Measurements from ENCODE around the gene CLSTN3. TPM values are rescaled to one million over a fixed set of nuclear protein-coding genes. Genes with fewer than 3 reads are reported as not detected.

Gene CLSTN3
- total RNA-seq = 100 to 1,000 TPM; 148 to 152 TPM

- Mint-ChIP-seq H3K4me1 (peaks cover 43% of the 10 kb centered on the region), H3K27ac (peak within 1 kb of the TSS; percentile 91), H3K27me3 (no peaks in the 10 kb centered on the region), H3K4me3 (peak within 1 kb of the TSS; percentile 100), H3K9me3 (no peaks in the 10 kb centered on the region), H3K36me3 (ENCODE audit: low read depth) (peaks cover 44% of the 10 kb centered on the region)
- peak; percentile 89 for DNase-seq
- POLR2A ChIA-PET = interaction anchor here (0.6 to 3.0 kb wide), 5 partner anchors 11 to 186 kb away, joined by 3 to 26 read pairs (median 14); partner anchors contain the start of genes C12orf57, C1RL and RNU7-1
- CTCF ChIA-PET = interaction anchor here (1.4 to 3.4 kb wide), 3 partner anchors 12 to 112 kb away, joined by 4 to 12 read pairs (median 7); partner anchors contain the start of gene LPCAT3
Observed at GRCh38 chr12:7129872-7130691, at the start of gene CLSTN3. Gene CLSTN3 (plus strand): TSS chr12:7130371. CDS start chr12:7130649, 278 bp downstream.

- H3K36me3 Mint-ChIP-seq (ENCODE audit: low read depth) = peaks cover 6% of the 10 kb centered on the region
- no peak overlapping the region for H3K4me3 Mint-ChIP-seq
- peaks cover 7% of the 10 kb centered on the region for H3K9me3 Mint-ChIP-seq
- POLR2A ChIA-PET = no interaction called here
- H3K27me3 Mint-ChIP-seq = peaks cover 5% of the 10 kb centered on the region
- H3K4me1 Mint-ChIP-seq = peaks cover 3% of the 10 kb centered on the region
- no peak for DNase-seq
- no peak overlapping the region for H3K27ac Mint-ChIP-seq
- CTCF ChIA-PET = no interaction called here
Observed at GRCh38 chr12:7081037-7081436, 49.1 kb upstream of the CLSTN3 start.

GRCh38 chr12:7083125-7083524 is 47.0 kb upstream of the CLSTN3 start:
- Mint-ChIP-seq H3K4me3 (no peak overlapping the region), H3K4me1 (no peaks in the 10 kb centered on the region), H3K27ac (no peak overlapping the region), H3K9me3 (peaks cover 7% of the 10 kb centered on the region), H3K36me3 (ENCODE audit: low read depth) (peaks cover 6% of the 10 kb centered on the region), H3K27me3 (peaks cover 1% of the 10 kb centered on the region)
- no peak for DNase-seq
- ChIA-PET POLR2A (no interaction called here), CTCF (interaction anchor here (1.2 kb wide), 1 partner anchor 65 kb away, joined by 3 read pairs; the partner anchor contains the start of gene LPCAT3)

- ChIA-PET CTCF (no interaction called here), POLR2A (interaction anchor here (4.5 kb wide), 1 partner anchor 145 kb away, joined by 26 read pairs; the partner anchor contains the start of genes C12orf57 and RNU7-1)
- Mint-ChIP-seq H3K27ac (no peak overlapping the region), H3K4me3 (no peak overlapping the region), H3K36me3 (ENCODE audit: low read depth) (no peaks in the 10 kb centered on the region), H3K9me3 (no peaks in the 10 kb centered on the region), H3K4me1 (peaks cover 8% of the 10 kb centered on the region), H3K27me3 (peaks cover 6% of the 10 kb centered on the region)
- no peak for DNase-seq
Observed at GRCh38 chr12:7089196-7089871, 40.8 kb upstream of the CLSTN3 start.

GRCh38 chr12:7090222-7090998 is 39.8 kb upstream of the CLSTN3 start:
- peaks cover 8% of the 10 kb centered on the region for H3K4me1 Mint-ChIP-seq
- H3K27ac Mint-ChIP-seq = no peak overlapping the region
- no peaks in the 10 kb centered on the region for H3K36me3 Mint-ChIP-seq (ENCODE audit: low read depth)
- H3K27me3 Mint-ChIP-seq = peaks cover 6% of the 10 kb centered on the region
- no peaks in the 10 kb centered on the region for H3K9me3 Mint-ChIP-seq
- ChIA-PET POLR2A (interaction anchor here (4.5 kb wide), 1 partner anchor 146 kb away, joined by 26 read pairs; the partner anchor contains the start of genes C12orf57 and RNU7-1), CTCF (interaction anchor here (1.2 kb wide), 1 partner anchor 17 kb away, joined by 3 read pairs; no protein-coding TSS in a partner anchor)
- DNase-seq = no peak
- no peak overlapping the region for H3K4me3 Mint-ChIP-seq

- no peak overlapping the region for H3K27ac Mint-ChIP-seq
- DNase-seq = no peak
- no peaks in the 10 kb centered on the region for H3K9me3 Mint-ChIP-seq
- POLR2A ChIA-PET = interaction anchor here (1.0 to 4.5 kb wide), 3 partner anchors 18 to 147 kb away, joined by 3 to 26 read pairs (median 20); partner anchors contain the start of genes C12orf57, C1RL and RNU7-1
- H3K27me3 Mint-ChIP-seq = peaks cover 6% of the 10 kb centered on the region
- no peaks in the 10 kb centered on the region for H3K36me3 Mint-ChIP-seq (ENCODE audit: low read depth)
- no peak overlapping the region for H3K4me3 Mint-ChIP-seq
- CTCF ChIA-PET = interaction anchor here (0.8 to 1.6 kb wide), 4 partner anchors 16 to 153 kb away, joined by 3 to 4 read pairs (median 3); partner anchors contain the start of genes C12orf57 and C1RL
- peaks cover 8% of the 10 kb centered on the region for H3K4me1 Mint-ChIP-seq
Observed at GRCh38 chr12:7091171-7091570, 39.0 kb upstream of the CLSTN3 start.

GRCh38 chr12:7091660-7092228 is 38.4 kb upstream of the CLSTN3 start:
- Mint-ChIP-seq H3K36me3 (ENCODE audit: low read depth) (no peaks in the 10 kb centered on the region), H3K27ac (no peak overlapping the region), H3K27me3 (peaks cover 6% of the 10 kb centered on the region), H3K4me3 (peak overlapping the region; percentile 71), H3K4me1 (peaks cover 8% of the 10 kb centered on the region), H3K9me3 (no peaks in the 10 kb centered on the region)
- ChIA-PET POLR2A (interaction anchor here (1.0 to 4.5 kb wide), 4 partner anchors 17 to 148 kb away, joined by 3 to 26 read pairs (median 12); partner anchors contain the start of genes C12orf57, C1RL and RNU7-1), CTCF (interaction anchor here (0.8 to 5.0 kb wide), 6 partner anchors 16 to 154 kb away, joined by 3 to 35 read pairs (median 3); partner anchors contain the start of genes C12orf57, C1RL and RNU7-1)
- no peak for DNase-seq

GRCh38 chr12:7092229-7092985 is 37.8 kb upstream of the CLSTN3 start, which contains the start of gene C1R:
Gene C1R (minus strand): TSS chr12:7092445. CDS start chr12:7092388, 57 bp downstream.
- peaks cover under 1% of the 10 kb centered on the region for H3K36me3 Mint-ChIP-seq (ENCODE audit: low read depth)
- peaks cover 6% of the 10 kb centered on the region for H3K27me3 Mint-ChIP-seq
- peaks cover 8% of the 10 kb centered on the region for H3K4me1 Mint-ChIP-seq
- no peaks in the 10 kb centered on the region for H3K9me3 Mint-ChIP-seq
- peak; percentile 75 for DNase-seq
- H3K27ac Mint-ChIP-seq = no peak within 1 kb of the TSS
- ChIA-PET POLR2A (interaction anchor here (0.8 to 3.9 kb wide), 3 partner anchors 16 to 149 kb away, joined by 3 to 20 read pairs (median 3); partner anchors contain the start of genes C12orf57, C1RL and RNU7-1), CTCF (interaction anchor here (0.8 to 5.0 kb wide), 7 partner anchors 10 to 155 kb away, joined by 3 to 35 read pairs (median 3); partner anchors contain the start of genes C12orf57, C1RL, LPCAT3 and RNU7-1)
- peak within 1 kb of the TSS; percentile 71 for H3K4me3 Mint-ChIP-seq

- peaks cover 8% of the 10 kb centered on the region for H3K4me1 Mint-ChIP-seq
- no peak for DNase-seq
- H3K36me3 Mint-ChIP-seq (ENCODE audit: low read depth) = peaks cover 4% of the 10 kb centered on the region
- H3K4me3 Mint-ChIP-seq = no peak overlapping the region
- CTCF ChIA-PET = interaction anchor here (0.8 to 5.0 kb wide), 8 partner anchors 9 to 168 kb away, joined by 3 to 35 read pairs (median 4); partner anchors contain the start of genes C12orf57, C1RL, LPCAT3 and RNU7-1
- H3K27ac Mint-ChIP-seq = no peak overlapping the region
- POLR2A ChIA-PET = interaction anchor here (0.8 to 3.9 kb wide), 3 partner anchors 16 to 149 kb away, joined by 3 to 20 read pairs (median 3); partner anchors contain the start of genes C12orf57, C1RL and RNU7-1
- H3K27me3 Mint-ChIP-seq = peaks cover 6% of the 10 kb centered on the region
- no peaks in the 10 kb centered on the region for H3K9me3 Mint-ChIP-seq
Observed at GRCh38 chr12:7092986-7093460, 37.1 kb upstream of the CLSTN3 start.

- H3K27ac Mint-ChIP-seq = no peak overlapping the region
- ChIA-PET CTCF (interaction anchor here (0.9 to 5.0 kb wide), 6 partner anchors 15 to 168 kb away, joined by 3 to 35 read pairs (median 4); partner anchors contain the start of genes C1RL and LPCAT3), POLR2A (interaction anchor here (0.9 to 3.9 kb wide), 4 partner anchors 15 to 150 kb away, joined by 3 to 20 read pairs (median 3); partner anchors contain the start of genes C12orf57, C1RL and RNU7-1)
- peaks cover 9% of the 10 kb centered on the region for H3K36me3 Mint-ChIP-seq (ENCODE audit: low read depth)
- peaks cover 8% of the 10 kb centered on the region for H3K4me1 Mint-ChIP-seq
- H3K4me3 Mint-ChIP-seq = no peak overlapping the region
- H3K27me3 Mint-ChIP-seq = peaks cover 6% of the 10 kb centered on the region
- DNase-seq = no peak
- no peaks in the 10 kb centered on the region for H3K9me3 Mint-ChIP-seq
Observed at GRCh38 chr12:7093486-7093885, 36.7 kb upstream of the CLSTN3 start.

All from activated CD4-positive, alpha-beta memory T cell treated with anti-CD3 and anti-CD28 coated beads, Interleukin-2, amount 10 ng/mL, durations not matched to agents 7 days and 5 days (primary cell).